Adrenal gland (tissue), 5 donors: ENCODE measurements around the gene CDH4.

Source experiments
- CTCF ChIP-seq, 6 experiments: fragments of 450-650 bp in 4 of 6; fragments of 200-600 bp in 2 of 6; sonication (generic) in 1 of 6; IDR thresholded peaks; 1 replicate in 5 of 6; 2 replicates in 1 of 6; pipeline versions ENCODE4 v1.5.1 to v1.8.0; 2016 to 2021; ENCODE audit warnings: antibody characterized with exemption in 6 of 6, mild to moderate bottlenecking in 2 of 6, moderate library complexity in 1 of 6
- POLR2A ChIP-seq, 2 donors: fragments of 450-650 bp; IDR thresholded peaks; one replicate each; pipeline ENCODE4 v1.6.1; 2017; ENCODE audit warnings: antibody characterized with exemption in 2 of 2, mild to moderate bottlenecking in 2 of 2, moderate library complexity in 1 of 2
- donor health status: DM: no; HTN: no; CAD: no.

- TF ChIP-seq CTCF (IDR thresholded peaks at IDR 0.05) (no peak), POLR2A (IDR thresholded peaks at IDR 0.05) (no peak)
These were observed 661.6 kb downstream of the CDH4 start for GRCh38 chr20:61913423-61914225.
